HL-60 (cell line): ENCODE results near the gene MAP6.

Experiments
- DNase-seq, 2 experiments: peaks; one replicate each; pipeline ENCODE4 v3.0.0-alpha.2; 2010 to 2020; ENCODE audit warnings: low read depth in 1 of 2, low spot score in 1 of 2
- H3K27ac ChIP-seq: fragments of 250-450 bp; sonication (Bioruptor Pico); replicated peaks from 2 replicates; pipeline ENCODE4 v1.5.1; 2020; ENCODE audit warnings: mild to moderate bottlenecking, moderate library complexity
- H3K27me3 ChIP-seq: fragments of 250-450 bp; sonication (Bioruptor Pico); 2 replicates; pipeline ENCODE4 v1.5.1; 2021; ENCODE audit warnings: mild to moderate bottlenecking, moderate library complexity; ENCODE audit not compliant: insufficient read depth, poor library complexity, severe bottlenecking
- H3K4me3 ChIP-seq: replicated peaks from 2 replicates; pipeline ENCODE4 v1.5.1; 2011; ENCODE audit warnings: mild to moderate bottlenecking, control low read depth, low read length; ENCODE audit not compliant: insufficient read depth
- CTCF ChIP-seq: IDR thresholded peaks from one replicate; pipeline ENCODE4 v1.5.1; 2011; ENCODE audit warnings: low read length, control low read depth, inconsistent platforms; ENCODE audit not compliant: insufficient read depth
- GABPA ChIP-seq: IDR thresholded peaks from 2 replicates; pipeline ENCODE4 v1.6.1; 2012; ENCODE audit warnings: low read depth
- POLR2AphosphoS5 ChIP-seq: IDR thresholded peaks from 2 replicates; pipeline ENCODE4 v1.6.1; 2012; ENCODE audit warnings: low read depth
- SPI1 ChIP-seq: IDR thresholded peaks from 2 replicates; pipeline ENCODE4 v1.6.1; 2012; ENCODE audit warnings: low read depth, mild to moderate bottlenecking, borderline replicate concordance
- TF ChIP-seq, protein P1 (sequence below): IDR thresholded peaks from 2 replicates; pipeline ENCODE4 v1.6.1; 2012; ENCODE audit warnings: low read depth; ENCODE audit not compliant: insufficient replicate concordance

The MAP6 gene

DNA sequence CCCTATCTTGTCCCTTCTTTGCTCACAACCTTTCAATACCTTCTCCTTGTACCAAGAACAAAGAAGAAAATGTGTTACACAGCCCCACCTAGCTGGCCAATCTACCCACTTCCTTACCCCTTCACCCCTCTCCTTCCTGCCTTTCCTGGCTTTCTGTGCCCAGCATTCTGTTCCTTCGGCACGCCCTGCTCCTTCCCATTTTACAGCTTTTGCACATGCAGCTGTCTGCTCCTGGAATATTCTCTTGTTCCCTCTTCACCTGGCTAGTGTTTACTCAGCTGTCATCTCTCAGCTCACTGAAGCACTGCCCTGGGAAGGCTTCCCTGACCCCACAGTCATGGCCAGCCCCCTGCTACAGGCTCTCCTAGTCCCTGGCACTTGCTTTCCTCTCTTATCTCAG, 76.1 kb downstream of the MAP6 start:
- DNase-seq: no peak
- peaks cover 9% of the 10 kb centered on the region for H3K27me3 ChIP-seq
- no peak for TF ChIP-seq POLR2AphosphoS5
- H3K27ac ChIP-seq: no peak overlapping the region
- H3K4me3 ChIP-seq: no peak overlapping the region

DNA sequence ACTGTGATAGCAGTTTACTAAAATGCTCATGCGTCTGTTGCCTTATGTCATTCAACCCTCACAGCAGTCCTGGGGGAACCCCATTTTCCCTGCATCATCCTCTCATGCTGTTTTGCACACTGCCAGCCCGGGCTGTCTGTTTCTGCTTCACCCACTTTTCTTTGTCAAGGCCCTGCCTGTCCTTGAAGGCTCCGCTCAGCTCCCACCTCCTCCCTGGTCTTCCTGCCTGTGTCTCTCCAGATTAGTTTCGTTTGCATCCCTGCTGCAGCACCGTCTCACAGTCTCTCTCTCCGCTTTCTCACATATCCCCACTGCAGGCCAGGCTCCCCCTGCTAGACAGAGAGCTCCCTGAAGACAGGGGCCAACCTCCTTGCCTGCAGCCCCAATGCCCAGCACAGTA, 76.9 kb downstream of the MAP6 start:
- H3K27me3 ChIP-seq: peaks cover 7% of the 10 kb centered on the region
- H3K4me3 ChIP-seq: no peak overlapping the region
- H3K27ac ChIP-seq: no peak overlapping the region
- no peak for TF ChIP-seq SPI1
- no peak for DNase-seq

- Histone ChIP-seq H3K27ac (no peak overlapping the region), H3K27me3 (peaks cover 7% of the 10 kb centered on the region), H3K4me3 (no peak overlapping the region)
- TF ChIP-seq, protein P1, sequence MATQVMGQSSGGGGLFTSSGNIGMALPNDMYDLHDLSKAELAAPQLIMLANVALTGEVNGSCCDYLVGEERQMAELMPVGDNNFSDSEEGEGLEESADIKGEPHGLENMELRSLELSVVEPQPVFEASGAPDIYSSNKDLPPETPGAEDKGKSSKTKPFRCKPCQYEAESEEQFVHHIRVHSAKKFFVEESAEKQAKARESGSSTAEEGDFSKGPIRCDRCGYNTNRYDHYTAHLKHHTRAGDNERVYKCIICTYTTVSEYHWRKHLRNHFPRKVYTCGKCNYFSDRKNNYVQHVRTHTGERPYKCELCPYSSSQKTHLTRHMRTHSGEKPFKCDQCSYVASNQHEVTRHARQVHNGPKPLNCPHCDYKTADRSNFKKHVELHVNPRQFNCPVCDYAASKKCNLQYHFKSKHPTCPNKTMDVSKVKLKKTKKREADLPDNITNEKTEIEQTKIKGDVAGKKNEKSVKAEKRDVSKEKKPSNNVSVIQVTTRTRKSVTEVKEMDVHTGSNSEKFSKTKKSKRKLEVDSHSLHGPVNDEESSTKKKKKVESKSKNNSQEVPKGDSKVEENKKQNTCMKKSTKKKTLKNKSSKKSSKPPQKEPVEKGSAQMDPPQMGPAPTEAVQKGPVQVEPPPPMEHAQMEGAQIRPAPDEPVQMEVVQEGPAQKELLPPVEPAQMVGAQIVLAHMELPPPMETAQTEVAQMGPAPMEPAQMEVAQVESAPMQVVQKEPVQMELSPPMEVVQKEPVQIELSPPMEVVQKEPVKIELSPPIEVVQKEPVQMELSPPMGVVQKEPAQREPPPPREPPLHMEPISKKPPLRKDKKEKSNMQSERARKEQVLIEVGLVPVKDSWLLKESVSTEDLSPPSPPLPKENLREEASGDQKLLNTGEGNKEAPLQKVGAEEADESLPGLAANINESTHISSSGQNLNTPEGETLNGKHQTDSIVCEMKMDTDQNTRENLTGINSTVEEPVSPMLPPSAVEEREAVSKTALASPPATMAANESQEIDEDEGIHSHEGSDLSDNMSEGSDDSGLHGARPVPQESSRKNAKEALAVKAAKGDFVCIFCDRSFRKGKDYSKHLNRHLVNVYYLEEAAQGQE: no peak
- no peak for TF ChIP-seq POLR2AphosphoS5
- no peak for TF ChIP-seq GABPA
- TF ChIP-seq CTCF: no peak
- no peak for TF ChIP-seq SPI1
- DNase-seq: no peak
Measured at GRCh38 chr11:75591371-75591770, 77.5 kb downstream of the MAP6 start.

DNA sequence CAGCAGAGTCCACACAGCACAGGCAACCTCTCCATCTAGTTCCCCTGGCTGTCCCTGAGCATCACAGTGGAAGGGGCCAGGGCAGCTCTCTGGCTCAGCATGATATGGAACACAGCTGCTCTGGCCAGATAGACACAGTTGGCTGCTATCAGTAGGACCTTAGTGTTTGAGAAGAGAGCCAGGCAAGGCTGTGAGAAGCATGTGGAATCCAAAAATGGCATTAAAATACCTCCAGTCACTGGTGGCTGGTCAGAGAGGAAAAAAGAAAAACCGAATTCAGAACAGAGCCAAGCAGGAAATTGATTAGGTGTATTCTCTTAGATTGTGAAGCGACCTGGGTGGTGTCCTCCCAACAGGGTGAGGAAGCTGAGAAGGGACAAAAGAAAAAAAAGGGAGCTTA, 78.9 kb downstream of the MAP6 start:
- no peak overlapping the region for H3K27ac ChIP-seq
- no peak overlapping the region for H3K4me3 ChIP-seq
- TF ChIP-seq SPI1 (no peak), GABPA (no peak), CTCF (no peak), POLR2AphosphoS5 (no peak)
- TF ChIP-seq, protein P1: no peak
- H3K27me3 ChIP-seq: peaks cover 7% of the 10 kb centered on the region
- no peak for DNase-seq

- Histone ChIP-seq H3K27ac (no peak overlapping the region), H3K27me3 (peaks cover 7% of the 10 kb centered on the region), H3K4me3 (no peak overlapping the region)
- TF ChIP-seq GABPA: no peak
- no peak for TF ChIP-seq POLR2AphosphoS5
- no peak for TF ChIP-seq SPI1
- TF ChIP-seq, protein P1: no peak
- TF ChIP-seq CTCF: no peak
- DNase-seq: no peak
Measured at GRCh38 chr11:75589051-75589450, 79.8 kb downstream of the MAP6 start.
